Tibial artery (tissue), 4 donors: Measurements from ENCODE around the gene PANK1.

Experiments used
- DNase-seq, 2 donors: peaks; one replicate each; pipeline ENCODE4 v3.0.0-alpha.2; 2019
- H3K27ac ChIP-seq, 2 donors: fragments of 200-600 bp; sonication (generic) in 1 of 2; 1 replicate in 1 of 2; 2 replicates in 1 of 2; pipeline ENCODE4 v1.5.1; 2018 to 2019; ENCODE audit warnings: mild to moderate bottlenecking in 1 of 2
- H3K27me3 ChIP-seq, 2 donors: fragments of 200-600 bp; sonication (generic) in 1 of 2; one replicate each; pipeline versions ENCODE4 v1.5.1 to v1.6.0; 2016 to 2019
- H3K36me3 ChIP-seq, 3 donors: fragments of 200-600 bp; sonication (generic) in 2 of 3; one replicate each; pipeline ENCODE4 v1.5.1; 2016 to 2019; ENCODE audit warnings: mild to moderate bottlenecking in 2 of 3
- H3K4me1 ChIP-seq, 4 donors: fragments of 200-600 bp; sonication (generic) in 2 of 4; 1 replicate in 3 of 4; 2 replicates in 1 of 4; pipeline ENCODE4 v1.5.1; 2016 to 2019
- H3K4me3 ChIP-seq, 2 donors: fragments of 200-600 bp; sonication (generic) in 1 of 2; 1 replicate in 1 of 2; 2 replicates in 1 of 2; pipeline ENCODE4 v1.5.1; 2018 to 2019; ENCODE audit warnings: mild to moderate bottlenecking in 2 of 2
- H3K9me3 ChIP-seq, 3 donors: fragments of 200-600 bp; sonication (generic) in 1 of 3; one replicate each; pipeline ENCODE4 v1.5.1; 2016 to 2019
- CTCF ChIP-seq, 2 experiments: fragments of 200-600 bp in 1 of 2; fragments of 450-650 bp in 1 of 2; IDR thresholded peaks; one replicate each; pipeline ENCODE4 v1.5.1; 2017 to 2019; ENCODE audit warnings: antibody characterized with exemption in 2 of 2, mild to moderate bottlenecking in 1 of 2, moderate library complexity in 1 of 2
- intact Hi-C: fragments of 100-400 bp; cut with DNase I; formaldehyde crosslinking; loops from one replicate; pipeline ENCODE4 v1.15.0; 2023; ENCODE audit warnings: low total_unique reads

Gene PANK1

DNA sequence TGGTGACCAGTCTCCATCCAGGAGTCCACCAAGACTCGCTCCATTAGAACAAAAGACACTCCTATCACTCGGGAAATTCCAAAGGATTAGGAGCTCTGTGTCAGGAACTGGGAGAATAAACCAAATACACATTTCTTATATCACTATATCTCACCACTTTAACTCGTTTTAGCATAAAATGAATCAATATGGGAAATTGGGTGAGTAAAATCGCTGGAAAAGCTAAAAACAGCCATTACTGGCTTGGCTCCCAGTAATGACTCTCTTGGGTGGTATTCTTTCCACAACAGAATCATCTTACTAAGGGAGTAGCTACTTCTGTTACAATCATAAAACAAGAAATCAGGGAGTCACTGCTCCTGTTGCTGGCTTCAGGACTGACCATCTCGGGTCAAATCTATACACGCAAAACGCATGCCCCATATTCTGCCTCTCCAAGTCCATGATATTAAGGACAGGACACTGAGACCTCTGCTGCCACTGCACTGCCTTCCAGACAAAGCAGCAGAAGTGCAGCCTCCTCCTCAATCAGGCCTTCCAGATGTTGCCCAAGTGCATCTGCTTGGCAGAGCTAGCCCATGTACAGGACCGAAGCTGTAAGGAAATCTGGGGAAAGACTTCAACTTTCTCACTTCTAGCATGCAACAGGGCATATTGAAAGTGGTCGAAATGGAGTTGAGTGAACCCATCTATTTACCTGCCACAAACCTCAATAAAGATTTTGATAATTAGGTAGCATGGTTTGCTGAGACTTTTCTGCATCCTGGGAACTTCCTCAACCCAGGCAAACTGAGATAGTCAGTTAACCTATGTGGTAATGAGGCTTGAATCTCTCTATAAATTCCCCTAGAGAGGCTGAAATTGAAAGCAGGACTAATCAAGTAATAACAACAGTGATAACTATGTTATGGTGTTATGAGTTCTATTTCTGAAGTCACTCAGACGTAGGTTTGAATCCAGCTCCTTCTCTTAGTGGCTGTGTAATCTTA, 14.4 kb upstream of the PANK1 start:
- H3K4me1 ChIP-seq = no peaks in the 10 kb centered on the region
- intact Hi-C loops = no loop called here
- no peaks in the 10 kb centered on the region for H3K36me3 ChIP-seq
- no peak overlapping the region for H3K4me3 ChIP-seq
- no peak for TF ChIP-seq CTCF (IDR thresholded peaks at IDR 0.05)
- H3K9me3 ChIP-seq = no peaks in the 10 kb centered on the region
- no peak overlapping the region for H3K27ac ChIP-seq
- no peaks in the 10 kb centered on the region for H3K27me3 ChIP-seq
- DNase-seq = no peak

GRCh38 chr10:89657302-89657701, 12.3 kb upstream of the PANK1 start:
- H3K4me3 ChIP-seq = no peak overlapping the region
- H3K4me1 ChIP-seq = no peaks in the 10 kb centered on the region
- DNase-seq = no peak
- no peak overlapping the region for H3K27ac ChIP-seq
- H3K9me3 ChIP-seq = no peaks in the 10 kb centered on the region
- no peak for TF ChIP-seq CTCF (IDR thresholded peaks at IDR 0.05)
- no peaks in the 10 kb centered on the region for H3K36me3 ChIP-seq
- no peaks in the 10 kb centered on the region for H3K27me3 ChIP-seq
- intact Hi-C loops = no loop called here

DNA sequence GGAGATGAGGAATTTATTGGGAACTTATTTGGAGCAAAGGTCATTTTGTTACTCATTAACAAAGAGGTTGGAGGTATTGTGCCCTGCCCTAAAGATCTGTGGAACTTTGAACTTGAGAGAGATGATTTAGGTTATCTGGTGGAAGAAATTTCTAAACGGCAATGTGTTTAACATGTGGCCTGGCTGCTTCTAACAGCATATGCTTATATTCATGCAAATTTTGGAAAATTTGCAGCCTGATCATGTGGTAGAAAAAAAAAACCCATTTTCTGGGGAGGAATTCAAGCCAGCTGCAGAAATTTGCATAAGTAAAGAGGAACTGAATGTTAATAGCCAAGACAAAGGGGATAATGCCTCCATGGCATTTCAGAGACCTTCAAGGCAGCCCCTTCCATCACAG, 10.7 kb upstream of the PANK1 start:
- TF ChIP-seq CTCF (IDR thresholded peaks at IDR 0.05) = no peak
- intact Hi-C loops = no loop called here

GRCh38 chr10:89653410-89653869, 8.4 kb upstream of the PANK1 start:
- TF ChIP-seq CTCF (IDR thresholded peaks at IDR 0.05) = no peak
- intact Hi-C loops = no loop called here
- no peaks in the 10 kb centered on the region for H3K9me3 ChIP-seq
- no peaks in the 10 kb centered on the region for H3K4me1 ChIP-seq
- H3K4me3 ChIP-seq = no peak overlapping the region
- H3K27me3 ChIP-seq = no peaks in the 10 kb centered on the region
- no peak for DNase-seq
- no peak overlapping the region for H3K27ac ChIP-seq
- no peaks in the 10 kb centered on the region for H3K36me3 ChIP-seq

More for the DNA sequence above, 10.7 kb upstream of the PANK1 start:
- Histone ChIP-seq H3K27me3 (no peaks in the 10 kb centered on the region), H3K9me3 (no peaks in the 10 kb centered on the region), H3K36me3 (no peaks in the 10 kb centered on the region), H3K4me3 (no peak overlapping the region), H3K4me1 (no peaks in the 10 kb centered on the region), H3K27ac (no peak overlapping the region)
- no peak for DNase-seq

GRCh38 chr10:89652806-89653370, 7.8 kb upstream of the PANK1 start:
- no peak overlapping the region for H3K4me3 ChIP-seq
- H3K27me3 ChIP-seq = no peaks in the 10 kb centered on the region
- H3K36me3 ChIP-seq = no peaks in the 10 kb centered on the region
- DNase-seq = no peak
- TF ChIP-seq CTCF (IDR thresholded peaks at IDR 0.05) = no peak
- no peak overlapping the region for H3K27ac ChIP-seq
- H3K4me1 ChIP-seq = no peaks in the 10 kb centered on the region
- H3K9me3 ChIP-seq = no peaks in the 10 kb centered on the region
- intact Hi-C loops = no loop called here
